Testis (tissue), 3 donors: ENCODE results near the gene GPX6. TPM values are rescaled to one million over a fixed set of nuclear protein-coding genes. Genes with fewer than 3 reads are reported as not detected.
A peak's percentile ranks its signal among the peaks of the same experiment; 100 is the strongest.

ENCODE experiments used
- DNase-seq: peaks from one replicate; pipeline ENCODE4 v3.0.0-alpha.2; 2019
- H3K27ac ChIP-seq, 2 donors: fragments of 200-600 bp; sonication (generic); one replicate each; pipeline ENCODE4 v1.5.1; 2019
- H3K27me3 ChIP-seq: fragments of 200-600 bp; sonication (generic); one replicate; pipeline ENCODE4 v1.5.1; 2019
- H3K36me3 ChIP-seq: fragments of 200-600 bp; sonication (generic); one replicate; pipeline ENCODE4 v1.5.1; 2017; ENCODE audit warnings: low read depth; ENCODE audit errors: missing control alignments
- H3K4me1 ChIP-seq: fragments of 200-600 bp; sonication (generic); one replicate; pipeline ENCODE4 v1.5.1; 2019
- H3K4me3 ChIP-seq, 2 donors: fragments of 200-600 bp; sonication (generic); one replicate each; pipeline ENCODE4 v1.5.1; 2017 to 2019
- H3K9me3 ChIP-seq: fragments of 200-600 bp; sonication (generic); one replicate; pipeline ENCODE4 v1.5.1; 2017
- POLR2A ChIP-seq: fragments of 450-650 bp; IDR thresholded peaks from one replicate; pipeline ENCODE4 v1.6.1; 2017; ENCODE audit warnings: antibody characterized with exemption, mild to moderate bottlenecking, moderate library complexity
- WGBS, 2 donors: methylation state at CpG; one replicate each; pipeline ENCODE4 v1.1.5; 2018; 5-methylcytosine and 5-hydroxymethylcytosine counted together
- intact Hi-C: fragments of 100-400 bp; cut with DNase I; formaldehyde crosslinking; loops from one replicate; pipeline ENCODE4 v1.15.1; 2023; ENCODE audit warnings: low total_unique reads
- polyA plus RNA-seq: library from polyadenylated mRNA; stranded (reverse); fragments of 350-450 nt; fragmentation: Illumina TruSeq; extraction: RNeasy Lipid Tissue Mini Kit (QIAGEN cat#74804); gene quantifications from one replicate; pipeline ENCODE4 v1.2.3, GENCODE V29; 2014; ENCODE audit warnings: low read depth, low replicate concordance; ENCODE audit not compliant: insufficient read depth
- total RNA-seq, 2 donors: library from RNA; depleted of rRNA; stranded (reverse); fragments of >200 nt; gene quantifications; one replicate each; pipeline ENCODE4 v1.2.3, GENCODE V29; 2016
- TF ChIP-seq, protein P1 (sequence below), 3 experiments: fragments of 450-650 bp in 2 of 3; fragments of 200-600 bp in 1 of 3; sonication (generic) in 1 of 3; IDR thresholded peaks; one replicate each; pipeline ENCODE4 v1.5.1; 2016 to 2019; ENCODE audit warnings: antibody characterized with exemption in 3 of 3, mild to moderate bottlenecking in 2 of 3, moderate library complexity in 1 of 3

GPX6 gene
- total and polyA plus RNA-seq, 3 donors from 2014 or later, result 0.19 to 0.87 (median 0.54) TPM

DNA sequence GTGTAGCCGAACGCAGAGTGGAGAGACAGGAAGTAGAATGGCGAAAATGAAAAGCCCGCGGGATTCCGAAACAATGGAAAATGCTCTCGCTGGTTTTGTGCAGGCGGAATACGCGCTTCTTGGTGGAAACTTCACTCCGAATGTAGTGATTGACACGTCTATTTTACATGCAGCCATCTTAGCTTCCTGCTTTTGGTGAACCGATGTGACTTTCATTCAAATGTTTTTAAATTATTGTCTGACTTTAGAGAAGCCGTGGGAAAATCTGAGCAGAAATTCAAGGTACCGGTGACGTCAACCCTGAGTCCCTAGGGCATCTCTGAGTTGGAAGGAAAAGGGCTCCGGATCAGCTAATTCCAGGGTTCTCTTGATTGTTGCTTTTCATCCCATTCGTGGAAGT is 21.5 kb upstream of the GPX6 start:
- Histone ChIP-seq H3K4me3 (peak overlapping the region; percentile 7 to 11), H3K27me3 (no peaks in the 10 kb centered on the region), H3K36me3 (no peaks in the 10 kb centered on the region), H3K4me1 (no peaks in the 10 kb centered on the region), H3K27ac (no peak overlapping the region), H3K9me3 (no peaks in the 10 kb centered on the region)
- intact Hi-C loops, result no loop called here
- no peak for DNase-seq
- no peak for TF ChIP-seq POLR2A
- TF ChIP-seq, protein P1, sequence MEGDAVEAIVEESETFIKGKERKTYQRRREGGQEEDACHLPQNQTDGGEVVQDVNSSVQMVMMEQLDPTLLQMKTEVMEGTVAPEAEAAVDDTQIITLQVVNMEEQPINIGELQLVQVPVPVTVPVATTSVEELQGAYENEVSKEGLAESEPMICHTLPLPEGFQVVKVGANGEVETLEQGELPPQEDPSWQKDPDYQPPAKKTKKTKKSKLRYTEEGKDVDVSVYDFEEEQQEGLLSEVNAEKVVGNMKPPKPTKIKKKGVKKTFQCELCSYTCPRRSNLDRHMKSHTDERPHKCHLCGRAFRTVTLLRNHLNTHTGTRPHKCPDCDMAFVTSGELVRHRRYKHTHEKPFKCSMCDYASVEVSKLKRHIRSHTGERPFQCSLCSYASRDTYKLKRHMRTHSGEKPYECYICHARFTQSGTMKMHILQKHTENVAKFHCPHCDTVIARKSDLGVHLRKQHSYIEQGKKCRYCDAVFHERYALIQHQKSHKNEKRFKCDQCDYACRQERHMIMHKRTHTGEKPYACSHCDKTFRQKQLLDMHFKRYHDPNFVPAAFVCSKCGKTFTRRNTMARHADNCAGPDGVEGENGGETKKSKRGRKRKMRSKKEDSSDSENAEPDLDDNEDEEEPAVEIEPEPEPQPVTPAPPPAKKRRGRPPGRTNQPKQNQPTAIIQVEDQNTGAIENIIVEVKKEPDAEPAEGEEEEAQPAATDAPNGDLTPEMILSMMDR (IDR thresholded peaks at IDR 0.05), result no peak
- WGBS, 2 donors, result 7 to 11% methylated on average over 18 of the region's 18 CpGs

DNA sequence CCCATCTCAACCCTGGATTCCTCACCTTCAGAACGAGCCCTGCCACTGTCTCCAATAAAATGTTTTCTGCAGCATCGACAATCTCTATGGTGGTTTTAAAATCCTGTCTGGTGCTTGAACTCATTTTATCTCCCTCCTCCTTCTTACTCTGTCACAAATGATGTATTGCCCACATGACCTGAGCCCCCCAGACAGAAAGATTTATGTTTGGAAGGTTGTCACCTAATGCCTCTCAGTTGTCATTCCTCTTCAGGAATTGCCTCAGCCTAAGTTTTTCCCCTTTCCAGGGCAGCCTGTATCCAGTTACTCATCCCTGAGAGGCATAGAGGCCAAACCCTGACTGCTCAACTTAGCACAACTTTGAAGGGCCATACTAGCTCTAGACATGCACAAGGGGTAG is 19.3 kb upstream of the GPX6 start:
- intact Hi-C loops, result no loop called here
- Histone ChIP-seq H3K4me3 (no peak overlapping the region), H3K9me3 (no peaks in the 10 kb centered on the region), H3K36me3 (no peaks in the 10 kb centered on the region), H3K4me1 (no peaks in the 10 kb centered on the region), H3K27ac (no peak overlapping the region), H3K27me3 (no peaks in the 10 kb centered on the region)
- DNase-seq, result no peak
- TF ChIP-seq, protein P1 (IDR thresholded peaks at IDR 0.05), result no peak
- no peak for TF ChIP-seq POLR2A
- 42 to 43% methylated on average over 2 of the region's 2 CpGs for WGBS, 2 donors

DNA sequence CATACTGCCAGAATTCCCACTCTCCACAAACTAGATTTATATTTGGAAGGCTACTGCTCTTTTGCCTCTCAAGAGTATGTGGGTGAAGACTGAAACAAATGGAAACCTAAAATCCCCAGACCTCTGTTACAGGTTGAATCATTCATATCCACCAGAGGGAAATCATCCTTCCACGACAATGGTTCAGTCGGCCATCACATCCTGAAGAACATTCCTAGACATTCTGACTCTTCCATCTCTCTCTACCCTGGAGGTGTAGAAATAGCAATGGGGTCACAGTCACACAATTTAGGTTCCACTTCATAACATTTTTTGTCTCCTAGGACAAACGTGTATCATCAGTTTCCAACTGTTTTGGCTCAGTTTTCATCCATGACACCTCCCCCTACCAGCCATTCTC is 18.7 kb upstream of the GPX6 start:
- no peaks in the 10 kb centered on the region for H3K9me3 ChIP-seq
- 64 to 66% methylated on average over 3 of the region's 3 CpGs for WGBS, 2 donors
- DNase-seq, result no peak
- no peak for TF ChIP-seq POLR2A
- TF ChIP-seq, protein P1 (IDR thresholded peaks at IDR 0.05), result no peak
- no peak overlapping the region for H3K4me3 ChIP-seq
- no peaks in the 10 kb centered on the region for H3K27me3 ChIP-seq
- no peaks in the 10 kb centered on the region for H3K36me3 ChIP-seq
- H3K27ac ChIP-seq, result no peak overlapping the region
- no peaks in the 10 kb centered on the region for H3K4me1 ChIP-seq
- intact Hi-C loops, result no loop called here

DNA sequence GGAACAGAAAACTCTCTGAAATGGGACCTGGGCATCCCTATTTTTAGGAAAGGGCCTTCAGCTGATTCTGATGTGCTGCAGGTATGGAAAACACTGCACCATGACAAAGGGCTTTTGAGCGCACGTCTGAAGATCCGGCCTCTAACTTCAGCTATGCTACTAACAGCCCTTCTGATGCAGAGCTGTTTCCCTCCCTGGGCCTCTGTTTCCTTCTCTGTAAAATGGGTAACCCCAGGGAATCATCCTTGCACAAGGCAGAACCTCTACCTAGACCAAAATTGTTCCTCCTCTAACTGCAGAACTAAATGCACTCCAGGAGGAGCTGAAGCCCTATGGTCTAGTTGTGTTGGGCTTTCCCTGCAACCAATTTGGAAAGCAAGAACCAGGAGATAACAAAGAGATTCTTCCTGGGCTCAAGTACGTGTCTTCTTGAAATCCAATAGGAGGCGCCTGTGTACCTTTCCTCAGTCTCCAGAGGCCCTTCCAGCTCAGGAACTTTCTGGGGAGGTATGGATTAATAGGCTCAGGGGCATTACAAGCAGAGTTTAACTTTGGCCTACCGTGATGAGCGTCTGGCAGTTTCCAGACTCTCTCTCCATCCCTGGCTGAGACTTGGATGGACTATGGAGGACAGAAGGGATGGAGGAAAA is 16.0 kb upstream of the GPX6 start:
- no peak overlapping the region for H3K4me3 ChIP-seq
- no peaks in the 10 kb centered on the region for H3K36me3 ChIP-seq
- intact Hi-C loops, result no loop called here
- TF ChIP-seq, protein P1 (IDR thresholded peaks at IDR 0.05), result no peak
- no peak for TF ChIP-seq POLR2A
- no peak overlapping the region for H3K27ac ChIP-seq
- DNase-seq, result no peak
- no peaks in the 10 kb centered on the region for H3K9me3 ChIP-seq
- no peaks in the 10 kb centered on the region for H3K27me3 ChIP-seq
- WGBS, 2 donors, result 62 to 72% methylated on average over 7 of the region's 7 CpGs
- H3K4me1 ChIP-seq, result no peaks in the 10 kb centered on the region

DNA sequence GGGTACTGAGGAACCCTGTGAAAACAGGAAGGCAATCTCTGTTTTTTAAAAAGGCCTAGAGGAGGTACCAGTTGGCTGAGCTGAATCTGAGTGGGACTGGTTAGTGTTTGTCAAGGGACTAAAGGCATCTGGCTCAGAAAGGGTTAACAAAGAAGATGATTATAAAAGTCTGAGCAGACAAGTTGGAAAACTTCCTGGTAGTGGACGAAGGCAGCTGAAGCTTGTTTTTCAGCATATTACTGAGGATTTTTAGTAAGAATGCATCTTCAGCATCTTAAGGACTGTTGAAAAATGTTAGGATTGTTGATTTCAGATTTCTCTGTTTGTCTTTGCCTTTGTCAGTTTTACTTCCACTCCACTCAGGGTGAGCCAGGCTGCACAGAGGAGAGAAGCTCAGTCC is 15.2 kb upstream of the GPX6 start:
- H3K36me3 ChIP-seq, result no peaks in the 10 kb centered on the region
- H3K4me3 ChIP-seq, result no peak overlapping the region
- H3K9me3 ChIP-seq, result no peaks in the 10 kb centered on the region
- WGBS, 2 donors, result 13 to 24% methylated on average over 1 of the region's 1 CpG
- no peak for DNase-seq
- no peaks in the 10 kb centered on the region for H3K27me3 ChIP-seq
- H3K27ac ChIP-seq, result no peak overlapping the region
- H3K4me1 ChIP-seq, result no peaks in the 10 kb centered on the region
- intact Hi-C loops, result no loop called here
- no peak for TF ChIP-seq POLR2A
- TF ChIP-seq, protein P1 (IDR thresholded peaks at IDR 0.05), result no peak
